Activated T-helper 17 cell treated with anti-CD3 and anti-CD28 coated beads, Interleukin-2, amount 50 U/mL, for 72 hours (primary cell): ENCODE measurements around the gene ARHGAP1. TPM values are rescaled to one million over a fixed set of nuclear protein-coding genes. Genes with fewer than 3 reads are reported as not detected.

ENCODE experiments used
- ATAC-seq: fragments of 150-1000 bp; cut with Tn5 transposase; replicated peaks from 2 replicates; pipeline ENCODE4 v1.10.0; 2021; ENCODE audit warnings: mild to moderate bottlenecking, moderate library complexity
- H3K27ac Mint-ChIP-seq: one replicate; pipeline ENCODE4 v1.8.0; 2022; ENCODE audit warnings: mixed read lengths
- H3K27me3 Mint-ChIP-seq: one replicate; pipeline ENCODE4 v1.8.0; 2022; ENCODE audit warnings: mixed read lengths
- H3K36me3 Mint-ChIP-seq: one replicate; pipeline ENCODE4 v1.8.0; 2022; ENCODE audit warnings: low read depth, mild to moderate bottlenecking, mixed read lengths
- H3K4me1 Mint-ChIP-seq: one replicate; pipeline ENCODE4 v1.8.0; 2022; ENCODE audit warnings: mixed read lengths
- H3K4me3 Mint-ChIP-seq: one replicate; pipeline ENCODE4 v1.8.0; 2022; ENCODE audit warnings: mild to moderate bottlenecking, mixed read lengths
- H3K9me3 Mint-ChIP-seq: one replicate; pipeline ENCODE4 v1.8.0; 2022; ENCODE audit warnings: mixed read lengths
- total RNA-seq, 2 donors: library from RNA; stranded (reverse); gene quantifications; one replicate each; pipeline ENCODE4 v1.2.3, GENCODE V29; 2022

Gene ARHGAP1
- total RNA-seq: 10 to 100 TPM; 43.5 to 49.6 TPM

DNA sequence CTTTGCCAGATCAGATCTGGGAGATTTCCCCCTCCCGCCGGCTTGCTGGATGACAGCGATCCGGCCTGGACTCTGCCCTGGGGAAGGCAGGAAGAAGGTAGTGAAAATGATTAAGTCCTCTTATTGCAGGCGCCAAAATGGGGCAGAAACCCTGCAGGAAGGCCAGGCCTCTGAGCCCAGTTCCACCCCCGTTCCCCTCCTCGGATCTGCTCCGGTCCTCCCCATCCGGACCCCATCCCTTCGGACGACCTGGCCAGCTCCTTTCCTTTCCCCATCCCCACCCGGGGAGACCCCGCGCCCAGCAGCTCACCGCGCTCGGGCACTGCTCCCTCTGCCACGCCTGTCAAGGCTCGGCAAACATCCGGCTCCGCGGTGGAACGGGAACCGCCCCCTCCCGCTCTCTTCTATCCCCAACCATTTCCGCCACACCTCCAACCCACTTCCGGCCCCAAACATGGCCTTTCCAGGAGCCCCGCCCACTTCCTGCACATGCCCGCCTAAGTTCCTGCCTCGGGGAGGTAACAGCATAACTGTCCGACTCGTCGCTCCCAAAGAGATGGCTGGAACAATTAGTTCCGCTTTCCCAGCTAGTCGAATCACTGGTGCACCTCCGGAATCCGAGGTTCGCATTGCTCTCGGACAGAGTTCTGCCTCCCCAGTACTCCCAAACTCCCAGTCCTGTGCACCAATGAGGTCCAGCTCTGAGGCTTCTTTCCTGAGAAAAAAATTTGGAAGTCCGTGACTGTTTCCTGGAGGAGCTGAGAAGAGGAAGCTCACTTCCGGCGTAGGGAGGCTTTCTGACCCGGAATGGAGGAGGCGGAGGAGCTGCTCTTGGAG lies at the start of gene ARHGAP1, which contains the start of gene ZNF408:
ARHGAP1 (minus strand) TSS at position 379 of the 837 bp plus-strand sequence. CDS start 4,512 bp downstream, outside the sequence.
ZNF408 (plus strand) TSS at position 791 of the 837 bp plus-strand sequence; CDS start at position 808, 17 bp downstream.
- peaks cover 61% of the 10 kb centered on the region for H3K36me3 Mint-ChIP-seq
- H3K27me3 Mint-ChIP-seq: no peaks in the 10 kb centered on the region
- H3K4me3 Mint-ChIP-seq: peak within 1 kb of the TSS; percentile 97
- peaks cover 15% of the 10 kb centered on the region for H3K4me1 Mint-ChIP-seq
- H3K9me3 Mint-ChIP-seq: no peaks in the 10 kb centered on the region
- peak; percentile 95 for ATAC-seq
- peak within 1 kb of the TSS; percentile 98 for H3K27ac Mint-ChIP-seq

- no peak for ATAC-seq
- Mint-ChIP-seq H3K27me3 (no peaks in the 10 kb centered on the region), H3K4me3 (no peak overlapping the region), H3K36me3 (peaks cover 96% of the 10 kb centered on the region), H3K27ac (no peak overlapping the region), H3K9me3 (no peaks in the 10 kb centered on the region), H3K4me1 (peaks cover 5% of the 10 kb centered on the region)
These were observed 46.7 kb upstream of the ARHGAP1 start for GRCh38 chr11:46747150-46747549.

- no peaks in the 10 kb centered on the region for H3K27me3 Mint-ChIP-seq
- no peak overlapping the region for H3K27ac Mint-ChIP-seq
- peaks cover 5% of the 10 kb centered on the region for H3K4me1 Mint-ChIP-seq
- no peak overlapping the region for H3K4me3 Mint-ChIP-seq
- ATAC-seq: no peak
- peaks cover 98% of the 10 kb centered on the region for H3K36me3 Mint-ChIP-seq
- no peaks in the 10 kb centered on the region for H3K9me3 Mint-ChIP-seq
These were observed 45.6 kb upstream of the ARHGAP1 start for GRCh38 chr11:46745995-46746394.

GRCh38 chr11:46745328-46745727 lies 44.9 kb upstream of the ARHGAP1 start:
- peaks cover 92% of the 10 kb centered on the region for H3K36me3 Mint-ChIP-seq
- peaks cover 5% of the 10 kb centered on the region for H3K4me1 Mint-ChIP-seq
- no peak overlapping the region for H3K4me3 Mint-ChIP-seq
- H3K27me3 Mint-ChIP-seq: no peaks in the 10 kb centered on the region
- ATAC-seq: no peak
- no peaks in the 10 kb centered on the region for H3K9me3 Mint-ChIP-seq
- H3K27ac Mint-ChIP-seq: no peak overlapping the region

DNA sequence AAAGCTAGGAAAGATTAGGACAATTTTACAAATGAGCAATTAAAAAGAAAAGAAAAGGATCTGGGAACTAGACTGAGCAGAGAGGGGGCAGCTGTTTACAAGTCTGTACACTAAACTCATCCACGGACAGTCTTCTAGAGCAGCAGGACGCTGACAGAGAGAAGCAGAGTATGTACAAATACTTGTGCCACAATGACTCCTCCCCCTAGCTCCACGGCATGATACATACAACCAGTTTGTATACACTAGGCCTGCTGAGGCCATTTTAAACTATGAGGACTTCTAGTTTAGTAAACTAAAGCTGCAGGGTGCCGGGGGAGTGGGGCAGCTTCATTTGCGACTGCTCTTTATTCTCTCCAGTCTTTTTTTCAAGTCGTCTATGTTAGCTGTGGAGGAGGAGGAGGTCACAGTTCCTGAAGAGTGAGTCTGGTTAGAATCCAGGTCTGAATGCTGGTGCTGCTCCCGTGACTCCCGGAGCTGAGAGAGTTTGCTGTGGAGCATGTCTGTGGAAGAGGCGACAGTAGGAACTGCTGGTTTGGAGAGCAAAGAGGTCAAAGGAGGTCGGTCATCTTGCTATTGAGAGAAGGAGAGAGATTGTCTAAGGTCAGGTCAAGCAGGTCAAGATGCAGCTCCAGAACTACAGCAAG lies 43.4 kb upstream of the ARHGAP1 start:
- Mint-ChIP-seq H3K4me3 (no peak overlapping the region), H3K27me3 (no peaks in the 10 kb centered on the region), H3K27ac (no peak overlapping the region), H3K4me1 (peaks cover 5% of the 10 kb centered on the region), H3K36me3 (peaks cover 77% of the 10 kb centered on the region), H3K9me3 (no peaks in the 10 kb centered on the region)
- no peak for ATAC-seq

DNA sequence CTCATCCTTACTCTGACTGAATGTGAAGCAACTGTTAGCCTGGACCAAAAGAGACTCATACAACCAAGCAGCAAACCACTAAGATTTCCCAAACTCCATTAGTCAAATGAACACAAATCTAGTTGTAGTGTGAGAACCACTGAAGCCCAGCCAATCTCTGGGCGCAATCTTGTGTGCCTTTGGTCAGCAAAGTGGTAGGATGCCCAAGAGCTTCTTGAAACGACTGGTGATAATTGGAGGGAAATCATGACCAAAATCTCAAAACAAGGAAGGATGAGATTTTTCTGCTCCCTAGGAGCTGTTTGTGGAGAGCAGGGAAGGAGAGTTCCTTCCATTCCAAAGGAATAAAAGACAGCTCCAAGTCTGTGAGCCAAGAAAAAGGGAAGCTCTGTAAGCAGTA lies 42.6 kb upstream of the ARHGAP1 start:
- H3K27me3 Mint-ChIP-seq: no peaks in the 10 kb centered on the region
- H3K9me3 Mint-ChIP-seq: no peaks in the 10 kb centered on the region
- H3K4me3 Mint-ChIP-seq: no peak overlapping the region
- no peak for ATAC-seq
- peaks cover 2% of the 10 kb centered on the region for H3K4me1 Mint-ChIP-seq
- peaks cover 72% of the 10 kb centered on the region for H3K36me3 Mint-ChIP-seq
- H3K27ac Mint-ChIP-seq: no peak overlapping the region

GRCh38 chr11:46741600-46742484 lies 41.4 kb upstream of the ARHGAP1 start:
- H3K4me3 Mint-ChIP-seq: no peak overlapping the region
- no peaks in the 10 kb centered on the region for H3K27me3 Mint-ChIP-seq
- H3K9me3 Mint-ChIP-seq: no peaks in the 10 kb centered on the region
- no peaks in the 10 kb centered on the region for H3K4me1 Mint-ChIP-seq
- no peak overlapping the region for H3K27ac Mint-ChIP-seq
- ATAC-seq: no peak
- H3K36me3 Mint-ChIP-seq: peaks cover 60% of the 10 kb centered on the region

DNA sequence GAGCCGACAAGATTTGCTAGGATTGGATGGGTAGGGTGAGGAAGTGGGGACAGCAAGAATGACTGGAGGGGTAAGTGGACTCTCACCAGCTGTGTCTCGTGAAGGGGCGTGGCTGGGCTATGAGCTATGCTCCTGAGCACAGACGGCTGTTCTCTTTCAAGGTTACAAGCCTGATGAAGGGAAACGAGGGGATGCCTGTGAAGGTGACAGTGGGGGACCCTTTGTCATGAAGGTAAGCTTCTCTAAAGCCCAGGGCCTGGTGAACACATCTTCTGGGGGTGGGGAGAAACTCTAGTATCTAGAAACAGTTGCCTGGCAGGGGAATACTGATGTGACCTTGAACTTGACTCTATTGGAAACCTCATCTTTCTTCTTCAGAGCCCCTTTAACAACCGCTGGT lies 38.5 kb upstream of the ARHGAP1 start:
- Mint-ChIP-seq H3K9me3 (no peaks in the 10 kb centered on the region), H3K36me3 (peaks cover 30% of the 10 kb centered on the region), H3K4me1 (no peaks in the 10 kb centered on the region), H3K27ac (no peak overlapping the region), H3K27me3 (no peaks in the 10 kb centered on the region), H3K4me3 (no peak overlapping the region)
- ATAC-seq: no peak

GRCh38 chr11:46737699-46738098 lies 37.3 kb upstream of the ARHGAP1 start:
- Mint-ChIP-seq H3K4me3 (no peak overlapping the region), H3K9me3 (no peaks in the 10 kb centered on the region), H3K27me3 (no peaks in the 10 kb centered on the region), H3K36me3 (peaks cover 18% of the 10 kb centered on the region), H3K27ac (no peak overlapping the region), H3K4me1 (no peaks in the 10 kb centered on the region)
- no peak for ATAC-seq

DNA sequence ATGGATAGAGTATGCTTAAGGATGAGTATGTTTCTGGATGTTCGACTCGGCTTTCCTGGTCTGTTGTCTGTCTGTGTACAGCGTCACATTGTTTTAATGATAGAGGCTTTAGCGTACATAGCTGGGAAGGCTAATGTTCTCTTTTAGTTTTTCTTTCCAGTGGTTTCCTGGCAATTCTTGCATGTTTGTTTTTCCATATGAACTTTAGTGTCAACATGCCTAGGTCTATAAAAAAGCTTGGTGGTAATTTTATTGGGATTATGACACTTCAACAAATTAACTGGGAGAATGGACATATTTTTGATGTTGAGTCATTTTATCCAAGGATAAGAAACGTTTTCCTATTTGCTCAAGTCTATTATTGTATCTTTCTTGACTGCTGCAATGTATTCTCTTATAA lies 36.2 kb upstream of the ARHGAP1 start:
- Mint-ChIP-seq H3K36me3 (peaks cover 7% of the 10 kb centered on the region), H3K4me3 (no peak overlapping the region), H3K27ac (no peak overlapping the region), H3K27me3 (no peaks in the 10 kb centered on the region), H3K9me3 (no peaks in the 10 kb centered on the region), H3K4me1 (no peaks in the 10 kb centered on the region)
- ATAC-seq: no peak

DNA sequence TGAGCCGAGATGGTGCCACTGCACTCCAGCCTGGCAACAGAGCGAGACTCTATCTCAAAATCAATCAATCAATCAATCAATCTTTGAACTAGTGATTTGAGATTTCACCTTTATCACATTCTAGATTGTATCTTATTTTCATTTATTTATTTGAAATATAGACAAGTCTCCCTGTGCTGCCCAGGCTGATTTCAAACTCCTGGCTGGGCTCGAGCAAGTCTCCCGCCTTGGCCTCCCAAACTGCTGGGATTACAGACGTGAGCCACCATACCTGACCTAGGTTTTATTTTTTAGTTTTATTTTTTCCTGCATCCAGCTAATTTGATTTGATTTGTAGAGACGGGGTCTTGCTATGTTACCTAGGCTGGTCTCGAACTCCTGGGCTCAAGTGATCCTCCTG lies 35.7 kb upstream of the ARHGAP1 start:
- Mint-ChIP-seq H3K36me3 (peaks cover 3% of the 10 kb centered on the region), H3K9me3 (no peaks in the 10 kb centered on the region), H3K27me3 (no peaks in the 10 kb centered on the region), H3K4me1 (no peaks in the 10 kb centered on the region), H3K4me3 (no peak overlapping the region), H3K27ac (no peak overlapping the region)
- ATAC-seq: no peak

- H3K36me3 Mint-ChIP-seq: no peaks in the 10 kb centered on the region
- H3K4me1 Mint-ChIP-seq: no peaks in the 10 kb centered on the region
- no peak overlapping the region for H3K27ac Mint-ChIP-seq
- H3K27me3 Mint-ChIP-seq: no peaks in the 10 kb centered on the region
- H3K9me3 Mint-ChIP-seq: no peaks in the 10 kb centered on the region
- no peak for ATAC-seq
- no peak overlapping the region for H3K4me3 Mint-ChIP-seq
These were observed 32.8 kb upstream of the ARHGAP1 start for GRCh38 chr11:46733234-46733633.

DNA sequence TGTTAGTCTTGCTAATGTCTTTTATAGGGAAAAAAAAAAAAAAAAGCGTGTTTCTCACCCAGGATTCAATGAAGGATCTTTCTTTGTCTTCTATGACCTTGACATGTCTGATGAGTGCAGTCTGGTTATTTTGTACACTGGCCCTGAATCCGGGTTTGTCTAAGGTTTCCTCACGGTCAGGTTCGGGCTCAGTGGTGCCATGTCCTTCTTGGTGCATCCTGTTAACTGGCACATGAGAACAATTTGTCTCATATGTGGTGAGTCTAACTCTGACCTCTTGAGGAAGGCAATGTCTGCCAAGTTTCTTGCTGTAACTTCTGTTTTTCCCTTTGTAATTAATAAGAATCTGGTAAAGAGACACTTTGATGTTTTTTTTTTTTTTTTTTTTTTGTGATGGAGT lies 31.1 kb upstream of the ARHGAP1 start:
- no peak for ATAC-seq
- Mint-ChIP-seq H3K9me3 (no peaks in the 10 kb centered on the region), H3K27ac (no peak overlapping the region), H3K27me3 (no peaks in the 10 kb centered on the region), H3K4me3 (no peak overlapping the region), H3K36me3 (no peaks in the 10 kb centered on the region), H3K4me1 (no peaks in the 10 kb centered on the region)
